CD1c-positive myeloid dendritic cell (primary cell): Measurements from ENCODE around the gene SLX4.

ENCODE experiments used
- DNase-seq: peaks from one replicate; pipeline ENCODE4 v3.0.0-alpha.2; 2016; ENCODE audit errors: extremely low spot score

The SLX4 gene

DNA sequence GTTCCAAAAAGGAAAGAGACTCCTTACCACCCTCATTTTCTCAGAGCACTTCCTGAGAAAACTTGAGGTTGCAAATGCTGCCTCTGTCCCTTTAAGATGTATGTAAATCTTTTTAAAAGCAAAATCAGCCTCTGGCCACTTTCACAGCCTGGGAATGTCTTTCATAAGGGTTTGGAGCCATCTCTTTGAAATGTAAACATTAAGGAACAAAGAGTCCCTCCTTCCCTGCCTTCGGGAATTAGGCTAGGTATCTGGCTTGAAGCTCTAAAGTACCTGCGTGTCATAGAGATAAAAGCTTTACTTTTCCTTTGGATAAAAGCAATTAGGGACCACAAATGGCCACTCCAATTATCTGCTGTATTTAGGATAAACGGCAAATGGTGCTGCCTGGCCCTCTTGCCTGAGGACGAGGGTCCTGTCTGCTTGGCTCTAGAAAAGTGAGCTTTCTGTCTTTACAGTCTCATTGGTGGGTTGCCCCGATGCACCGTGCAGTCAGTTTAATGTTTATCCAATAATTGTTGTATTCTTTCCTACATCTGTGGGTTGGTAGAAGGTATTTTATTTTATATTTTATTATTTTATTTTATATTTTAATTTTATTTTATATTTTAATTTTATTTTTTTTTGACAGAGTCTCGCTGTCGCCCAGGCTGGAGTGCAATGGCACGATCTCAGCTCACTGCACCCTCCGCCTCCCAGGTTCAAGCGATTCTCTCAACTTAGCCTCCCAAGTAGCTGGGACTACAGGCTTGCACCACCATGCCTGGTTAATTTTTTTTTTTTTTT is 58.1 kb downstream of the SLX4 start:
- no peak for DNase-seq

DNA sequence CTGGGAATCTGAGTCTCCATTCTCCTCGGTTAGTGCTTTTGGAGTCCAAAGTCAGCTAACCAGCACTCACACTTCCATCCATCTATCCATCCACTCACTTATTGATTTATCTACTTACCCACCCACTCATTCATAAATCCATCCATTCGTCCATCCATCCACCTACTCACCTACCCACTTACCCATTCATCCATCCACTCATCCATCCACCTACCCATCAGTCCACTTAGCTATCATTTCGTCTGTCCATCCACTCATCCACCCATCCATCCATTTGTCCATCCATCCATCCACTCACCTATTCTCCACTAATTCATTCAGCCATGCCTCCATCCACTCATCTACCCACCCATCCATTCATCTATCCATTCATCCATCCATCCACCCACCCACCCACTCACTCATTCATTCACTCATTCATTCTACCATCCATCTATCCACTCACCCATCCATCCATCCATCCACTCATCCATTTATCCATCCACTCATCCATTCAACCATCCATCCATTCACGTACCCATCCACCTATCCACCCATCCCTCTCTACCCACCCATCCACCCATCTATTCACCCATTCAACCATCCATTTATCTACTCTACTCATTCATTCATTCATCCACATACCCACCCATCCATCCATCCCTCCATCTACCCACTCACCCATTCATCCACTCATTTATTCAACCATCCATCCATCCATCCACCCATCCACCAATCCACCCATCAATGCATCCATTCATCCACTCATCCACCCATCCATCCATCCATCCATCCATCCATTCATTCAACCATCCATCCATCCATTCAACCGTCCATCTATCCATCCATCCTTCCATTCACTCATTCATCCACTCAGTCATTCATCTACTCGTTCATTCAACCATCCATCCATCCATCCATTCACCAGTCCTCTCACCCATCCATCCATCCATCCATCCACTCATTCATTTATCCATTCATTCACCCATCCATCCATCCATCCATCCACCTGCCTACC is 60.3 kb downstream of the SLX4 start:
- no peak for DNase-seq

DNA sequence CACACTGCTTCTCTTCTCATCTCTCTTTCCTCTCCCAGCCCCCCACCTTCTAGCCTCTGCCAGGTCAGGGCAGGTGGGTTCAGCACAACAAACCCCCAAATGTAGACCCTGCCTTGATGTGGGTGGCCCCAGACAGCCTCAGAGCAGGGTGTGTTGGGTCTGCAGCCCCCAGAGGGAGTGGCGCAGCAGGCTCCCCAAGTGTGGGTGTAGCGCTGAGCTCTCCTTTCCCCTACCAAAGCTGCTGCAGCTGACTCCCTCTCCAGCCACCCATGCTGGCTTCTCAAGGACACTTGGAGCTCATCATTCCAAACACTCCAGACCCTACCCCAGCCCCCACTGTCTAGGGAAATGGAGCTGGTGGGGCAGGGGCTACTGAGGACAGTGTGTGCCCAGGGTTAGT is 61.5 kb downstream of the SLX4 start:
- DNase-seq = no peak

DNA sequence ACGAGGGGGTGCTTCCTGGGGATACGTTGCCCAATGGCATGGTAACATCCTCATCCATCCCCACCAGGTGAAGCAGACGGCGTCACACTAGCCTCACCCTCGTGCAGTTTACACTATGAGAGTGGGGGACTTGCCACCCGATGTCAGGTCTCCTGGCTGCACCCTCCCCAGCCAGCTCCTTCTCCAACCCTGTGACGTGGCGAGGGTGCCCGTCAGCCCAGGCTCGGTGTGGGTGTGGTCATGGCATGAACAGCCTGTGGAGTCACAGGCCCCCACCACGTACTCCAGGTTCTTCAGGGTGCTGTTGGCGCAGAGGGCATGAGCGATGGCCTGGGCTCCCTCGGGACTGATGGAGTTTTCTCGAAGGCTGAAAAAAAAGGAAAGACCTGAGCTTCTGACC is 62.5 kb downstream of the SLX4 start:
- no peak for DNase-seq

DNA sequence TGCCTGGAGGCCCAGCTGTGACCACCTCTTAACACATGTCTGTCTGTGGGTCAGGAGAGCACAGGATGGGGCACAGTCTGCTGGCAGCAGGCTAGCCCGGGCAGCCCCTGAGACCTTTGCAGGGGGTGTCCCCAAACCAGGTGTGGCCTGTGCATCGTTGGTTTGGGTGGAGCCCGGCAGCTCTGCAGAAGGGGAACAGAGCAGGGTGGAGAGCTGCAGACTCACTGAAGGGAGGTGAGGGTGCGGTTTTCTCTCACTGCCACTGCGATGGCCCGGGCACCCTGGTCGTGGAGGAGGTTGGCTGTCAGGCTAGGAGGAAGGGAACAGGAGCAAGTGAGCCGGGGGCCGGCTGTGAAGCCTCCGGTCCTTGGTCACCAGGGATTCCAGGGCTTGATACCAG is 63.0 kb downstream of the SLX4 start:
- no peak for DNase-seq

DNA sequence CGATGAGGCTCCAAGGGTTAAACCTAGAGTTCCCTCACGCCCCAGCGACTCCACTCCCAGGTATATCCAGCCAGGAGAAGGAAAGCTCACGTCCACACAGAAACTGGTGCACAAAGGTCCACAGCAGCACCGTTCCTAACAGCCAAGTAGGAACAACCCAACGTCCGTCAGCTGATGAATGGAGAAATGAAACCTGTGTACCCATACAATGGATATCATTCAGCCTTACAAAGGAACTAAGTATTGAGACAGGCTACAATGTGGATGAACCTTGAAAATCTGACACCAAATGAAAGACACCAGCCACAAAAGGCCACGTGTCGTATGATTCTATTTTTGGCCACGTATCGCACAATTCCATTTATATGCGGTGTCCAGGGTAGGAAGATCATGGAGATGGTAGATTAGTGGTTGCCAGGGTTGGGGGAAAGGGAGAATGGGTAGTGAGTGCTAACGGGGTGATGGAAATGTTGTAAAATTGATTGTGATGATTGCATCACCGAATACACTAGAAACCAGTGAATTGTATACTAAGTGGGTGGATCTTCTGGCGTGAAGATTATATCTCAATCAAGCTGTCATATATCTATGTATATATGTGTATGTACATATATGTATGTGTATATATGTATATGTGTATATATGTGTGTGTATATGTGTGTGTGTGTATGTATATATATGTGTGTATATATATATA is 64.3 kb downstream of the SLX4 start:
- peak; percentile 67 for DNase-seq

DNA sequence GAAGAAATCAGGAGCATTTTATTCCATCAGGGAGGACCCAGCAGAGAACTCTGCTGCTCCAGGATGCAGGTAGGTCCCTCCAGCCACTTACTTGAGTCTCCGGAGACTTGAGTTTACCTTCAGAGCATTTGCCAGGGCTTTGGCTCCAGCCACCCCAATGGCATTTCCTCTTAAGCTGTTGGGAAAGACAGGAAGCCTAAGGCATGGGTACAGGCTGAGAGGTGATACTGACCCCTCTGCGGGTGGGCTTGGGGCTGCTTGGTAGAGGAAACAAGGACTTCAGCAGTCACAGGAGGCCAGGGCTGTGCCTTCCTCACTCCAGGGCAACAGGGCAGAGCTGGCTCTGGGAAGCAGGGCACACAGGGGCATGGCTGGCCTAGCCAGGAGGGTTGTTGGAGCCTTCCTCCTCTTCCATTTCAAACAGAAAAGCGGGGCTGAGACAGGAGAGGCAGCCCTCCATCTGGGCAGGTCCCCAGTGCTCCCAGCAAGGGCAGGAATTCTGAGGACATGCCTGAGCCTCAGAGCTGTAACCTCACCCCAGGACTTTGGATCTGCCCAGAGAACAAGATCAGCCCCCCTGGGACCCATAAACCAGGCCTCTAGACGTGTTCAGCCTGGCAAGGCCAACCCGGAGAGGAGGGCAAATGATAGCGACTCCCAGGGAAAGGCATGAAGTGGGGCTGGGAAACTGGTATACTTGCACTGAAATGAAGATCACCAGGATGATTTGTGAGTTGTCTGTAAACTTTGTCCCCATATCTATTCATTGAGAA is 68.6 kb downstream of the SLX4 start:
- no peak for DNase-seq

DNA sequence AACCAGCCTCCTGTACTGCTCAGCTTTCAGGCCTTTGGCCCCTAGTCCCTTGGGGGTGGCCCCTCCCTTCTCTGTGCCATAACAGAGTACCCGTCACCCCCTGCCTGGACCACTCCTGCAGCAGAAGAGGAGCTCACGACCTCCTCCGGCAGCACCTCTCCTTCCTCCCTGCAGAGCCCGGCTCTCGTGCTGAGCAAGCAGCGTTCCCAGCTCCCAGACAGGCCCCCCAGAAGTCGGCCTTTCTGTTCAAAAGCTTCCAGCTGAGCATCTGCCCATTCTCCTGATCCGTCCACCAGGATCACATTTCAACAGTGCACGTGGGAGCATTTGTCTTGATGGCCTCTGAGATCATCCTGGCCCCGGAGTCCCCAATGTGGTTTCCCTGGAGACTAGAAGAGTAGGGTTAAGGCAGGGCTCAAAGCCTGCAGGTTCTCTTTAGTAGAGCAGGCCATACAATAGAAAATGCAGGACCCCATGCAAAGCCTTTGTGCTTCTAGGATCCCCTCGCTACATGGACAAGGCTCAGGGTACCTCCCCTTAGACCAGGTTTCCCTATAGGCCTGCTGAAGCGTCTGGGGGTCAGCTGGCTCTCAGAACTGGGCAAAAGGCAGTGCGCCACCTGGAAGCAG is 69.8 kb downstream of the SLX4 start:
- no peak for DNase-seq

DNA sequence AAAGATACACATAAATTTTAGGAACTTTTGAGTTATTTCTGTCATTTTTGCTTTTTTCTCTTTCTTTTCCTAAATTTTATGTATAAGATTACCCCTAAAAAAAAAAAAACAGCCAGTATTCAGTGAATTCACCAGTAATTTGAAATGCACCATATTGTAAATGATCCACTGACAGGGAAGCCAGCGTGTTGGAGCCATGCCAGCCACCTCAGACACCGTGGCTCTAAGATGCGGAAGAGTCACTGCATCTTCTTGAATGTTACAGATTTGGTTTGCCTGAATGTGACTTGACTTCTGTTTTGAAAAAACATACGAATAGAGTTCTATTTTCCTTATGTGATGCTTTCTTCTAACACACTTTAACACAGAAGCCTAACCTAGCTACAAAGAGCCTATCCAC is 73.2 kb downstream of the SLX4 start:
- no peak for DNase-seq

DNA sequence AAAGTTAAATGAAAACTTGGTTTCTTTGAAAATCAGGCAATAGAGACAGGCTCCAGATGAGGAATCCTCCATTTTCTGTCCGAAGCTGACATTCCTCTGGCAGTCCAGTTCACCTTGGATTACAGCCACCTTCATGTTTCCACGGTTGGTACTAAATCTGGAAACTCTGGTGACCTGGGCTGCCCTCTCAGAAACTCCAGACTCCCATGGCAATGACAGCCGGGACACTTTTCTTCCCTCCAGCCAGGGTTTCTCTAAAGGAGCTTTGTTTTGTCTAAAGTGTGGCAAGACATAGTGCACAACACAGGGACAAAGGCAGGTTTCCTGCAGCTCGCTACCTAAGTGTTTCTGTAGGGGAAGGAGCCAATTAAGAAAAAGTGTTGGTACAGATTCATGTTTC is 74.6 kb downstream of the SLX4 start:
- no peak for DNase-seq

DNA sequence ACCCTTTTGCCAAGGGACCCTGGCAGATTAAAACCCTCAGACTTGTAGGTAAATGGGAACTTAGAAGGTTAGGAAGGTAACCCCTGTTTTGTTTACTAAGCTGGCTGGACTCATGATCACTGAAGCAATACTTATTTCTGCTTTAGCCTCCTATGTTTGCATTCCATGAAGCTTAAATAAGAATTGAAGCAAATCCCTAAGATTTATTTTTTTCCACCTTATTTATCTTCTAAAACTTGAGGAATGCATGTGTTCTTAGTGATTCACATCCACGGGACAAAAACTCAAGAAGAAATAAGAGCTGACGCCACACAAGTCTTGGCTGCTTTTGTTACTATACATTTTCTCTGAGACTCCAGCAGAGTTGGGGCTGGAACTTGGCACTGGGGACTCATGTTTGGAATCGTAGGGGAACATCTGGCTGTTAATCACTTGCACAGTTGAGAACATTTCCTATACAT is 75.1 kb downstream of the SLX4 start:
- DNase-seq = no peak

DNA sequence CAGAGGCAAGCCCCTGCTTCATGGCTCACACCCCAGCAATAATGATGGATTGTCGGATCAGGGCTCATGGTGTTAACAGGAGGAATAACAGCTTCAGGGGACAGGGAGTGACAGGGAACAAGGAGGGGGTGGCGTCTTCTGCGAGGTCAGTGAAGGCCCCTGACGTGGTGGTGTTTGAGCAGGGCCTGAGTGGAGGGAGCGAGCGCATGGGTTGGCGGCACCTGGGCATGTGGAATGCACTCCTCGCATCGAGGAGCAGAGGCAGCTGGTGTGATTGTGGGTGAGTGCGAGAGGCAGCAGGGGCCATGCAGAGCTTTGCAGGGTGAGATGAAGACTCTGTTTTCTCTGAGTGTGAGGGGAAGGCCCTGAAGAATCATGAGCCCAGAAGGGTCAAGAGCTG is 77.3 kb downstream of the SLX4 start:
- no peak for DNase-seq

DNA sequence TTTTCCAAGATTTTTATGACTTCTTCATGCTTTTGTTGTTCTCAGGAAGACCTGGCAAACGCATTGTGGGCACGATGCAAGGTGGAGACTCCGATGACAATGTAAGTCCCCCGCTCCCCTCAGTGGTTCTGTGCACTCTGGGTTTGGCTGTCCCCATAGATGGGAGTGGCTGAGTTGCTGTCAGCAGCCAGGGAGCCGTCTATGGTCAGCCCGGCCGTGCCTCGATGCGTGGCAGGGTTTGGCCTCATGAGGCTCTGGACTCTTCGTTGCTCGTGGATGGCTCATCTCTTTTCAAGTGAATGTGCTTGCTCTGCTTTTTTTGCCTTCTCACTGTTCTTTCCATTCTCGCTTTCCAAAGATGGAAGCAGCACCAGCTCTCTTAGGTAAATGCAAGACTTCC is 78.7 kb downstream of the SLX4 start:
- DNase-seq = no peak
